IMR-90 (cell line): ENCODE measurements around the gene SKA2. TPM values are rescaled to one million over a fixed set of nuclear protein-coding genes. Genes with fewer than 3 reads are reported as not detected.

Source experiments
- ATAC-seq: fragments of 200-7000 bp; cut with Tn5 transposase; 2 replicates; pipeline ENCODE4 v1.9.1; 2020; ENCODE audit warnings: low read depth, mild to moderate bottlenecking, moderate library complexity
- BruUV-seq: library from RNA; stranded (reverse); fragments of 400-500 nt; replicated peaks from 2 replicates; lab custom pipeline; 2021; lab: Mats Ljungman, UMichigan
- CTCF ChIA-PET: fragments of 300-600 bp; formaldehyde crosslinking; extraction: SDS; loops from one replicate; lab custom pipeline; 2021; ENCODE audit warnings: antibody characterized with exemption; lab: Yijun Ruan, JAX
- POLR2A ChIA-PET: fragments of 300-600 bp; sonication (Branson Sonifier 250); formaldehyde crosslinking; loops from one replicate; lab custom pipeline; 2022; ENCODE audit warnings: antibody characterized with exemption; ENCODE audit not compliant: unreplicated experiment; lab: Charles Lee
- DNase-seq: peaks from one replicate; pipeline ENCODE4 v3.0.0; 2013
- H2AFZ ChIP-seq: replicated peaks from 2 replicates; pipeline ENCODE3; 2013; ENCODE audit warnings: low read length, mild to moderate bottlenecking; ENCODE audit not compliant: poor library complexity
- H2AK5ac ChIP-seq: 2 replicates; pipeline ENCODE4 v1.6.1; 2013; ENCODE audit warnings: low read depth, low read length, inconsistent platforms
- H2AK9ac ChIP-seq: replicated peaks from 2 replicates; pipeline ENCODE3; 2013; ENCODE audit warnings: mild to moderate bottlenecking, low read depth, low read length, moderate library complexity; ENCODE audit not compliant: poor library complexity
- H2BK120ac ChIP-seq: 2 replicates; pipeline ENCODE4 v1.6.1; 2013; ENCODE audit warnings: low read depth, low read length, inconsistent platforms
- H2BK15ac ChIP-seq: 3 replicates; pipeline ENCODE4 v1.6.1; 2013; ENCODE audit warnings: low read depth, low read length, inconsistent platforms
- H2BK20ac ChIP-seq: 2 replicates; pipeline ENCODE4 v1.6.1; 2013; ENCODE audit warnings: low read depth, mild to moderate bottlenecking, inconsistent platforms, low read length, moderate library complexity
- H2BK5ac ChIP-seq: 2 replicates; pipeline ENCODE4 v1.6.1; 2013; ENCODE audit warnings: mild to moderate bottlenecking, low read depth, low read length, inconsistent platforms; ENCODE audit not compliant: poor library complexity, severe bottlenecking
- H3K14ac ChIP-seq: replicated peaks from 2 replicates; pipeline ENCODE4 v1.6.1; 2013; ENCODE audit warnings: low read depth, low read length, inconsistent platforms
- H3K18ac ChIP-seq: 2 replicates; pipeline ENCODE4 v1.6.1; 2013; ENCODE audit warnings: low read depth, low read length, control low read depth
- H3K23ac ChIP-seq: 2 replicates; pipeline ENCODE4 v1.6.1; 2013; ENCODE audit warnings: low read depth, low read length, inconsistent platforms
- H3K27ac ChIP-seq: 2 replicates; pipeline ENCODE4 v1.5.1; 2013; ENCODE audit warnings: mild to moderate bottlenecking, control low read depth, low read length; ENCODE audit not compliant: insufficient read depth
- H3K27me3 ChIP-seq: 2 replicates; pipeline ENCODE4 v1.6.1; 2013; ENCODE audit warnings: low read length; ENCODE audit not compliant: control insufficient read depth, insufficient read depth
- H3K36me3 ChIP-seq: 2 replicates; pipeline ENCODE4 v1.6.1; 2013; ENCODE audit warnings: low read length, mixed read lengths; ENCODE audit not compliant: control insufficient read depth, insufficient read depth
- H3K4ac ChIP-seq: 2 replicates; pipeline ENCODE4 v1.6.1; 2013; ENCODE audit warnings: low read depth, low read length, inconsistent platforms
- H3K4me1 ChIP-seq: 2 replicates; pipeline ENCODE4 v1.6.1; 2013; ENCODE audit warnings: low read length, mixed read lengths; ENCODE audit not compliant: control insufficient read depth, insufficient read depth
- H3K4me2 ChIP-seq: 2 replicates; pipeline ENCODE4 v1.6.1; 2013; ENCODE audit warnings: low read depth, mild to moderate bottlenecking, control low read depth, low read length, moderate library complexity
- H3K4me3 ChIP-seq: 2 replicates; pipeline ENCODE4 v1.5.1; 2013; ENCODE audit warnings: low read depth, mild to moderate bottlenecking, control low read depth, low read length, moderate library complexity; ENCODE audit not compliant: insufficient read depth
- H3K56ac ChIP-seq: 2 replicates; pipeline ENCODE4 v1.6.1; 2013; ENCODE audit warnings: low read length, inconsistent platforms; ENCODE audit not compliant: insufficient read depth; ENCODE audit errors: extremely low read depth
- H3K79me1 ChIP-seq, 2 experiments: 2 replicates each; pipeline ENCODE4 v1.6.1; 2013; ENCODE audit warnings: low read length in 2 of 2, inconsistent platforms in 1 of 2, low read depth in 1 of 2
- H3K9ac ChIP-seq: 2 replicates; pipeline ENCODE4 v1.6.1; 2013; ENCODE audit warnings: low read depth, low read length, control low read depth
- H3K9me1 ChIP-seq: 2 replicates; pipeline ENCODE4 v1.6.1; 2013; ENCODE audit warnings: low read length, inconsistent platforms; ENCODE audit not compliant: insufficient read depth
- H3K9me3 ChIP-seq: 2 replicates; pipeline ENCODE4 v1.6.1; 2013; ENCODE audit warnings: low read length; ENCODE audit not compliant: control insufficient read depth, insufficient read depth
- H4K20me1 ChIP-seq: 2 replicates; pipeline ENCODE4 v1.6.1; 2013; ENCODE audit warnings: low read length, inconsistent platforms; ENCODE audit not compliant: insufficient read depth
- H4K5ac ChIP-seq: 2 replicates; pipeline ENCODE4 v1.6.1; 2013; ENCODE audit warnings: mild to moderate bottlenecking, low read depth, low read length, control low read depth
- H4K8ac ChIP-seq, 2 experiments: 2 replicates each; pipeline ENCODE4 v1.6.1; 2013; ENCODE audit warnings: low read depth in 2 of 2, low read length in 2 of 2, control low read depth in 1 of 2, inconsistent platforms in 1 of 2
- H4K91ac ChIP-seq: 2 replicates; pipeline ENCODE4 v1.6.1; 2013; ENCODE audit warnings: low read depth, low read length, inconsistent platforms; ENCODE audit not compliant: insufficient read depth
- CEBPB ChIP-seq: IDR thresholded peaks from 2 replicates; pipeline ENCODE4 v1.6.1; 2012; ENCODE audit warnings: low read depth, low read length, improper control_type of control experiment
- CTCF ChIP-seq: conservative IDR thresholded peaks from 2 replicates; pipeline ENCODE4 v1.5.1; 2012; ENCODE audit warnings: mild to moderate bottlenecking, low read depth, low read length, improper control_type of control experiment
- FOS ChIP-seq: fragments of 150-350 bp; IDR thresholded peaks from 2 replicates; pipeline ENCODE4 v1.6.1; 2016; ENCODE audit warnings: low read depth, low read length
- MAFK ChIP-seq: IDR thresholded peaks from 2 replicates; pipeline ENCODE4 v1.6.1; 2012; ENCODE audit warnings: low read depth, low read length, improper control_type of control experiment
- MAZ ChIP-seq: IDR thresholded peaks from 2 replicates; pipeline ENCODE4 v1.6.1; 2012; ENCODE audit warnings: low read depth, mild to moderate bottlenecking, low read length, improper control_type of control experiment, moderate library complexity, borderline replicate concordance
- MXI1 ChIP-seq: IDR thresholded peaks from 2 replicates; pipeline ENCODE4 v1.6.1; 2012; ENCODE audit warnings: low read depth, mild to moderate bottlenecking, low read length, moderate library complexity, borderline replicate concordance
- POLR2A ChIP-seq: IDR thresholded peaks from 2 replicates; pipeline ENCODE4 v1.6.1; 2012; ENCODE audit warnings: mild to moderate bottlenecking, low read depth, low read length
- RAD21 ChIP-seq: IDR thresholded peaks from 2 replicates; pipeline ENCODE4 v1.6.1; 2012; ENCODE audit warnings: low read length, improper control_type of control experiment
- RFX5 ChIP-seq: IDR thresholded peaks from 2 replicates; pipeline ENCODE4 v1.8.0; 2012; ENCODE audit warnings: low read depth, mild to moderate bottlenecking, low read length, moderate library complexity
- SMC3 ChIP-seq: fragments of 150-350 bp; IDR thresholded peaks from 2 replicates; pipeline ENCODE4 v1.6.1; 2016; ENCODE audit warnings: low read depth, mild to moderate bottlenecking, antibody characterized with exemption, low read length, moderate library complexity
- WGBS, 2 experiments: methylation state at CpG; one replicate each; pipeline versions ENCODE4 v1.1.5 to v1.1.7; 2013; ENCODE audit warnings: missing lambda C conversion rate in 2 of 2; ENCODE audit not compliant: insufficient read length in 1 of 2; ENCODE audit errors: extremely low coverage in 2 of 2; 5-methylcytosine and 5-hydroxymethylcytosine counted together
- dilution Hi-C: fragments of 300-500 bp; cut with HindIII; formaldehyde crosslinking; loops from one replicate; pipeline ENCODE4 v1.14.3; 2018; ENCODE audit warnings: low sequenced_read_pairs; ENCODE audit not compliant: unreplicated experiment
- in situ Hi-C: fragments of 300-500 bp; cut with MboI; formaldehyde crosslinking; loops from 3 replicates; pipeline ENCODE4 v1.14.3; 2019; ENCODE audit warnings: low sequenced_read_pairs, inconsistent platforms, mixed read lengths
- intact Hi-C: fragments of 100-400 bp; cut with micrococcal nuclease; formaldehyde crosslinking; loops from 2 replicates; pipeline ENCODE4 v1.10.0; 2022
- polyA plus RNA-seq, 3 experiments: library from polyadenylated mRNA; depleted of rRNA; stranded (reverse); fragments of >200 nt; gene quantifications; 2 replicates each; pipeline ENCODE4 v1.2.3, GENCODE V29; 2012; ENCODE audit warnings: low replicate concordance in 1 of 3
- total RNA-seq: library from RNA; depleted of rRNA; stranded (reverse); fragments of >200 nt; gene quantifications from 2 replicates; pipeline ENCODE4 v1.2.3, GENCODE V29; 2012

The SKA2 gene
- total and polyA plus RNA-seq, 2 of the 4 experiments (the other 2 are of a cell fraction): 30.4 to 38.7 TPM

- H3K23ac ChIP-seq: no peak overlapping the region
- no peak for DNase-seq
- no peak overlapping the region for H2AFZ ChIP-seq
- dilution Hi-C loops (no loop called here), in situ Hi-C loops (no loop called here), intact Hi-C loops (no loop called here)
- CTCF ChIA-PET: interaction anchor here (0.9 kb wide), 1 partner anchor 12 kb away, joined by 4 read pairs; no protein-coding TSS in a partner anchor
- no peak for ATAC-seq
- H3K4me3 ChIP-seq: no peak overlapping the region
- no peak overlapping the region for H3K9ac ChIP-seq
- peak overlapping the region; percentile 75; the same call in 1 of the 2 replicates for H4K5ac ChIP-seq
- H4K20me1 ChIP-seq: no peaks in the 10 kb centered on the region
- H3K4me1 ChIP-seq: peaks cover 5% of the 10 kb centered on the region
- H4K8ac ChIP-seq: peak overlapping the region in 1 of 2 experiments; percentile 41; a peak in 2 of 4 replicates
- H3K18ac ChIP-seq: no peak overlapping the region
- H3K9me1 ChIP-seq: peaks cover 8% of the 10 kb centered on the region; the same call in 1 of the 2 replicates
- no peak overlapping the region for H3K56ac ChIP-seq
- no peak overlapping the region for H2BK120ac ChIP-seq
- no peak overlapping the region for H2AK9ac ChIP-seq
- peak overlapping the region; percentile 36; the same call in 1 of the 2 replicates for H3K4ac ChIP-seq
- no TSS peak for BruUV-seq
- no peaks in the 10 kb centered on the region for H3K9me3 ChIP-seq
- H3K27ac ChIP-seq: no peak overlapping the region; the same call in 1 of the 2 replicates
- TF ChIP-seq MAFK: no peak
- no peak for TF ChIP-seq SMC3
- no peak for TF ChIP-seq MAZ
- TF ChIP-seq CTCF: no peak
- no peak for TF ChIP-seq RAD21
- TF ChIP-seq CEBPB: no peak
- TF ChIP-seq RFX5: no peak
- no peak for TF ChIP-seq FOS
- TF ChIP-seq MXI1: no peak
- no peak for TF ChIP-seq POLR2A
- no peak overlapping the region for H2BK5ac ChIP-seq
- H3K4me2 ChIP-seq: no peak overlapping the region
- H2AK5ac ChIP-seq: no peak overlapping the region; the same call in 1 of the 2 replicates
- H3K14ac ChIP-seq: no peak overlapping the region
- no peak overlapping the region for H2BK15ac ChIP-seq
- WGBS, 2 experiments: no CpG with 5 or more reads among the region's 2 CpGs
- POLR2A ChIA-PET: no interaction called here
- no peaks in the 10 kb centered on the region for H3K36me3 ChIP-seq
- no peak overlapping the region for H2BK20ac ChIP-seq
- no peaks in the 10 kb centered on the region for H3K27me3 ChIP-seq
- H3K79me1 ChIP-seq: peaks cover 19 to 39% of the 10 kb centered on the region in 2 experiments
- H4K91ac ChIP-seq: no peak overlapping the region
Measured at GRCh38 chr17:59161477-59161876, 6.5 kb upstream of the SKA2 start.
